Vagina (tissue), 2 donors: Measurements from ENCODE around the gene SPOCK1.

ENCODE experiments used
- CTCF ChIP-seq, 3 experiments: fragments of 450-650 bp in 2 of 3; fragments of 200-600 bp in 1 of 3; sonication (generic) in 1 of 3; IDR thresholded peaks; one replicate each; pipeline ENCODE4 v1.5.1; 2017 to 2019; ENCODE audit warnings: antibody characterized with exemption in 3 of 3, mild to moderate bottlenecking in 2 of 3, moderate library complexity in 2 of 3
- POLR2A ChIP-seq, 2 donors: fragments of 450-650 bp; IDR thresholded peaks; one replicate each; pipeline ENCODE4 v1.6.1; 2017; ENCODE audit warnings: antibody characterized with exemption in 2 of 2, mild to moderate bottlenecking in 2 of 2, moderate library complexity in 2 of 2
- POLR2AphosphoS5 ChIP-seq, 2 donors: sonication (generic); formaldehyde crosslinking; IDR thresholded peaks; one replicate each; pipeline ENCODE4 v1.9.0; 2017; ENCODE audit warnings: antibody characterized with exemption in 2 of 2, mild to moderate bottlenecking in 2 of 2, low read depth in 1 of 2; ENCODE audit not compliant: insufficient read depth in 1 of 2

DNA sequence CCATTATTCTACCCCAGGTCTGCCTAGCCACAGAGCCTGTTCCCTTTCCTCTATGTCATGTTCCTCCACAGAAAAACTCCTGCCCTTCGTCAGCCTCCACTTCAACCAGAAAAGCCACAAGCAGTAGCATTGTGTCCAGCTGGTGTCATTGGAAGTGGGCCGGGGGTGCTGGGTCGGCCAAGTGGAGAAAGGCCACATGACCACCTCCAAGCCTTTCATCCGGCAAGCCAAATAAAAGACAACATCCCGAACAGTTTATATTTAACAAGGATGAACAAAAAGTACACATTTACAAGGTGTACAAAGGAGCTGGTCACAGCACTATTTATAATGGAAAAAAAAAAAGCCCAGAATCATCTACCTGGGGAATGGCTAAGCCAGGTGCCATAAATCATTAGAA, 16.1 kb upstream of the SPOCK1 start:
- no peak for TF ChIP-seq CTCF (IDR thresholded peaks at IDR 0.05)
- no peak for TF ChIP-seq POLR2A (IDR thresholded peaks at IDR 0.05)
- TF ChIP-seq POLR2AphosphoS5 (IDR thresholded peaks at IDR 0.05; ENCODE audit: insufficient read depth in 1 of 2, low read depth in 1 of 2), result no peak
